Stimulated activated CD4-positive, alpha-beta T cell treated with anti-CD3 and anti-CD28 coated beads, Interleukin-4, amount 100 ng/mL, for 4 hours (primary cell): ENCODE measurements around the gene HOXA2.

Experiments
- DNase-seq, 2 experiments: peaks; one replicate each; pipeline ENCODE4 v3.0.0-alpha.2; 2020

Gene HOXA2

GRCh38 chr7:27097686-27098577 lies 4.6 kb downstream of the HOXA2 start:
- DNase-seq = no peak

GRCh38 chr7:27096768-27097514 lies 5.5 kb downstream of the HOXA2 start:
- no peak for DNase-seq

GRCh38 chr7:27095897-27096767 lies 6.4 kb downstream of the HOXA2 start, which contains the start of gene HOXA1:
Gene HOXA1 (minus strand): TSS chr7:27096000. CDS start chr7:27095912, 88 bp downstream.
- DNase-seq = peak; percentile 63 to 75

- DNase-seq = peak in 1 of 2 experiments; percentile 19
Observed at GRCh38 chr7:27095050-27095896, 7.2 kb downstream of the HOXA2 start.

- no peak for DNase-seq
Observed at GRCh38 chr7:27094304-27095049, 8.0 kb downstream of the HOXA2 start.

- DNase-seq = no peak
Observed at GRCh38 chr7:27093184-27093895, 9.1 kb downstream of the HOXA2 start.

GRCh38 chr7:27092819-27093110 lies 9.7 kb downstream of the HOXA2 start:
- no peak for DNase-seq

GRCh38 chr7:27091941-27092818 lies 10.3 kb downstream of the HOXA2 start:
- no peak for DNase-seq

- no peak for DNase-seq
Observed at GRCh38 chr7:27091105-27091504, 11.4 kb downstream of the HOXA2 start.

- DNase-seq = no peak
Observed at GRCh38 chr7:27088002-27088922, 14.2 kb downstream of the HOXA2 start.

- DNase-seq = no peak
Observed at GRCh38 chr7:27083646-27084045, 18.8 kb downstream of the HOXA2 start.

- no peak for DNase-seq
Observed at GRCh38 chr7:27082171-27082570, 20.3 kb downstream of the HOXA2 start.

GRCh38 chr7:27080844-27081436 lies 21.5 kb downstream of the HOXA2 start:
- no peak for DNase-seq

GRCh38 chr7:27079234-27079975 lies 23.1 kb downstream of the HOXA2 start:
- DNase-seq = no peak

- no peak for DNase-seq
Observed at GRCh38 chr7:27078616-27079233, 23.8 kb downstream of the HOXA2 start.

- no peak for DNase-seq
Observed at GRCh38 chr7:27073076-27073475, 29.4 kb downstream of the HOXA2 start.
